Measurements from ENCODE around the gene AATK. TPM values are rescaled to one million over a fixed set of nuclear protein-coding genes. Genes with fewer than 3 reads are reported as not detected.
A peak's percentile ranks its signal among the peaks of the same experiment; 100 is the strongest.

The AATK gene
- total and polyA plus RNA-seq, 2 of the 13 experiments (the other 11 are each of a cell fraction or from before 2014, with no cell fraction given), result 2.9 to 8.4 TPM

DNA sequence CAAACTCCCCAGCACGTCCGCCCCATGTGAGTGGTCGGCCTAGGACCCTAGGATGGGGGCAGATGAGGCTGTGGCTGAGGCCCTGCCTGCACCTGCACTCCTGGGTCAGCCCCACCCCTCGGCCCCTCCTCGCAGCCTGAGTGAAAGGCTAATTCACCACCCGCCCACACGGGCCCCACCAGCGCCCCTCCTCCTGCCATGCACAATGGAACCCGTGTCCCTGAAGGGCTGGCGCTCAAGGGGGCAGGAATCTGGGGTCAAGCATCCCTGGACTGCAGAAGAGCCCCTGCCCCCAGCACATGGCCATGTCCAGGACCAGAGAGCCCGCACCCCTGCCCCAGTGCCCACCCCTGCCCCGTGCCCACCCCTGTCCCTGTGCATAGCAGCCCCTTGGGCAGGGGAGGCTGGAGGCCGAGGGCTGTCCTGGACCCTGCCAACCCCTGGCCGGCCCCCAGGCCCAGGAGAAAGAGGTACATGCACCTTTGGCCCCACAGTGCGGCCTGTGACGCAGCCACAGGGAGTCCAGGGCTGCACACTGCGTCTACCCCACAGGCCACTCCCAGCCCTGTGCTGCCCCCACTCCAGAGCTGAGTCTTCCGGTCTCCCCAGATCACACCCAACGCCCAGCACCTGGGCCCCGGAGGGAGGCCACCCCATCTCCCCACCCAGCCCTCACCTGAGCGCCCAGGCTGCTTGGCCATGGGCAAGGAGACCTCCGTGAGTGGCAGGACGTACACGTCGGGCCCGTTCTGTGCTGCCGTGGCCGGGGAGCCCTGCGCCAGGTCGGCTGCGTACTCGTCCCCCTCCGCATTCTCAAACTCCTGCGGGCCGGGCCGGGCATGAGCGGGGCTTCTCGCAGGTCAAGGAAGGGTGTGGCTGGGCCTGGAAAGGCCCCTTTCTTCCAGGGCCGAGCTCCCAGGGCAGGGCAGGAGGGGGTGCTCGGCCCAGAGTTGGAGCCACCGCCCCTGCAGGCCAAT lies 35.3 kb downstream of the AATK start (continued):
- TF ChIP-seq ZNF800 (CRISPR knock-in tag; IDR thresholded peaks at IDR 0.05) (0 out of 2 replicates have a peak, but pooled peaks have one; percentile 52), ZFAT (CRISPR knock-in tag; conservative IDR thresholded peaks at IDR 0.05) (no peak), ZBTB4 (CRISPR knock-in tag; IDR thresholded peaks at IDR 0.05; ENCODE audit: borderline replicate concordance) (0 out of 2 replicates have a peak, but pooled peaks have one; percentile 23), TFAP4 (IDR thresholded peaks at IDR 0.05; ENCODE audit: borderline replicate concordance, low read depth) (no peak), REPIN1 (CRISPR knock-in tag; IDR thresholded peaks at IDR 0.05; ENCODE audit: borderline replicate concordance, low read depth) (0 out of 2 replicates have a peak, but pooled peaks have one; percentile 20), GATAD1 (CRISPR knock-in tag; IDR thresholded peaks at IDR 0.05) (no peak), ZNF350 (CRISPR knock-in tag; IDR thresholded peaks at IDR 0.05; ENCODE audit: borderline replicate concordance, low read depth) (0 out of 2 replicates have a peak, but pooled peaks have one; percentile 21), ZNF558 (CRISPR knock-in tag; IDR thresholded peaks at IDR 0.05; ENCODE audit: borderline replicate concordance) (no peak), PLRG1 (conservative IDR thresholded peaks at IDR 0.05) (no peak), ZNF143 (CRISPR knock-in tag; IDR thresholded peaks at IDR 0.05) (no peak), ZNF615 (CRISPR knock-in tag; IDR thresholded peaks at IDR 0.05; ENCODE audit: borderline replicate concordance) (no peak), ZMAT3 (CRISPR knock-in tag; conservative IDR thresholded peaks at IDR 0.05) (no peak), RORA (CRISPR knock-in tag; IDR thresholded peaks at IDR 0.05) (no peak), ZKSCAN1 (IDR thresholded peaks at IDR 0.05; ENCODE audit: low read length) (no peak), SMC3 (IDR thresholded peaks at IDR 0.05; ENCODE audit: low read length) (no peak), GTF3A (CRISPR knock-in tag; conservative IDR thresholded peaks at IDR 0.05) (no peak), KLF6 (CRISPR knock-in tag; IDR thresholded peaks at IDR 0.05) (no peak), ZSCAN25 (CRISPR knock-in tag; IDR thresholded peaks at IDR 0.05) (no peak; the same call in 1 of the 2 replicates), ERF (CRISPR knock-in tag; IDR thresholded peaks at IDR 0.05) (no peak)
- TF ChIP-seq, protein P1, sequence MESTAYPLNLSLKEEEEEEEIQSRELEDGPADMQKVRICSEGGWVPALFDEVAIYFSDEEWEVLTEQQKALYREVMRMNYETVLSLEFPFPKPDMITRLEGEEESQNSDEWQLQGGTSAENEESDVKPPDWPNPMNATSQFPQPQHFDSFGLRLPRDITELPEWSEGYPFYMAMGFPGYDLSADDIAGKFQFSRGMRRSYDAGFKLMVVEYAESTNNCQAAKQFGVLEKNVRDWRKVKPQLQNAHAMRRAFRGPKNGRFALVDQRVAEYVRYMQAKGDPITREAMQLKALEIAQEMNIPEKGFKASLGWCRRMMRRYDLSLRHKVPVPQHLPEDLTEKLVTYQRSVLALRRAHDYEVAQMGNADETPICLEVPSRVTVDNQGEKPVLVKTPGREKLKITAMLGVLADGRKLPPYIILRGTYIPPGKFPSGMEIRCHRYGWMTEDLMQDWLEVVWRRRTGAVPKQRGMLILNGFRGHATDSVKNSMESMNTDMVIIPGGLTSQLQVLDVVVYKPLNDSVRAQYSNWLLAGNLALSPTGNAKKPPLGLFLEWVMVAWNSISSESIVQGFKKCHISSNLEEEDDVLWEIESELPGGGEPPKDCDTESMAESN (CRISPR knock-in tag; conservative IDR thresholded peaks at IDR 0.05), result no peak
- TF ChIP-seq, protein P2, sequence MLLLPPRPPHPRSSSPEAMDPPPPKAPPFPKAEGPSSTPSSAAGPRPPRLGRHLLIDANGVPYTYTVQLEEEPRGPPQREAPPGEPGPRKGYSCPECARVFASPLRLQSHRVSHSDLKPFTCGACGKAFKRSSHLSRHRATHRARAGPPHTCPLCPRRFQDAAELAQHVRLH (CRISPR knock-in tag; IDR thresholded peaks at IDR 0.05; ENCODE audit: borderline replicate concordance, low read depth), result no peak

All from HepG2 (cell line).